HepG2 (cell line): ENCODE results near the gene HES3. TPM values are rescaled to one million over a fixed set of nuclear protein-coding genes. Genes with fewer than 3 reads are reported as not detected.

ENCODE experiments used
- ATRX ChIP-seq: sonication (generic); formaldehyde crosslinking; IDR thresholded peaks from 2 replicates; pipeline ENCODE4 v1.4.0; 2020; ENCODE audit warnings: missing genetic modification reagents, borderline replicate concordance
- CEBPG ChIP-seq: IDR thresholded peaks from 2 replicates; pipeline ENCODE4 v1.6.1; 2016
- FUBP1 ChIP-seq: sonication (generic); formaldehyde crosslinking; IDR thresholded peaks from 2 replicates; pipeline ENCODE4 v1.5.1; 2020; ENCODE audit warnings: missing genetic modification reagents, mild to moderate bottlenecking, borderline replicate concordance
- HMGA1 ChIP-seq: sonication (generic); formaldehyde crosslinking; conservative IDR thresholded peaks from 2 replicates; pipeline ENCODE4 v1.4.0; 2020; ENCODE audit warnings: missing genetic modification reagents
- HOXA5 ChIP-seq: sonication (generic); formaldehyde crosslinking; IDR thresholded peaks from 2 replicates; pipeline ENCODE4 v1.4.0; 2020; ENCODE audit warnings: missing genetic modification reagents
- MTF2 ChIP-seq: sonication (generic); formaldehyde crosslinking; IDR thresholded peaks from 2 replicates; pipeline ENCODE4 v1.5.0; 2020; ENCODE audit warnings: missing genetic modification reagents, borderline replicate concordance
- NCOR1 ChIP-seq: fragments of 200-600 bp; sonication (generic); IDR thresholded peaks from 2 replicates; pipeline ENCODE4 v1.7.0; 2017; ENCODE audit warnings: antibody characterized with exemption, low read length, borderline replicate concordance
- PHB2 ChIP-seq: fragments of 450-650 bp; IDR thresholded peaks from 2 replicates; pipeline ENCODE4 v1.6.1; 2018; ENCODE audit not compliant: partially characterized antibody
- RBM39 ChIP-seq: fragments of 200-400 bp; formaldehyde crosslinking; IDR thresholded peaks from one replicate; pipeline ENCODE4 v1.6.1; 2018; ENCODE audit warnings: antibody characterized with exemption, mild to moderate bottlenecking, low read depth, low read length; ENCODE audit not compliant: poor library complexity, severe bottlenecking
- RFX5 ChIP-seq: IDR thresholded peaks from 2 replicates; pipeline ENCODE4 v1.6.1; 2011; ENCODE audit warnings: low read depth, low read length, improper control_type of control experiment
- SAFB2 ChIP-seq: sonication (generic); formaldehyde crosslinking; IDR thresholded peaks from 2 replicates; pipeline ENCODE4 v1.5.1; 2020; ENCODE audit warnings: missing genetic modification reagents, low read depth, mild to moderate bottlenecking, borderline replicate concordance
- SMAD1 ChIP-seq: sonication (generic); formaldehyde crosslinking; IDR thresholded peaks from 2 replicates; pipeline ENCODE4 v1.4.0; 2020; ENCODE audit warnings: missing genetic modification reagents, low read depth, mild to moderate bottlenecking, borderline replicate concordance
- SPEN ChIP-seq: sonication (generic); formaldehyde crosslinking; IDR thresholded peaks from 2 replicates; pipeline ENCODE4 v1.5.1; 2020; ENCODE audit warnings: low read depth, mild to moderate bottlenecking, missing genetic modification reagents
- TOPORS ChIP-seq: sonication (generic); formaldehyde crosslinking; IDR thresholded peaks from 2 replicates; pipeline ENCODE4 v1.8.0; 2023; ENCODE audit warnings: mild to moderate bottlenecking, missing genetic modification reagents
- ZBTB8A ChIP-seq: sonication (generic); formaldehyde crosslinking; IDR thresholded peaks from 2 replicates; pipeline ENCODE4 v1.4.0; 2020; ENCODE audit warnings: mild to moderate bottlenecking, low read depth, missing genetic modification reagents, borderline replicate concordance
- ZNF3 ChIP-seq: IDR thresholded peaks from 2 replicates; pipeline ENCODE4 v1.7.0; 2017; ENCODE audit warnings: inconsistent platforms
- ZNF557 ChIP-seq: sonication (generic); formaldehyde crosslinking; IDR thresholded peaks from 2 replicates; pipeline ENCODE4 v1.4.0; 2020; ENCODE audit warnings: missing genetic modification reagents
- ZNF558 ChIP-seq: sonication (generic); formaldehyde crosslinking; IDR thresholded peaks from 2 replicates; pipeline ENCODE4 v1.9.0; 2022; ENCODE audit warnings: mild to moderate bottlenecking, missing genetic modification reagents, borderline replicate concordance
- ZNF776 ChIP-seq: sonication (generic); formaldehyde crosslinking; IDR thresholded peaks from 2 replicates; pipeline ENCODE4 v1.4.0; 2020; ENCODE audit warnings: mild to moderate bottlenecking, missing genetic modification reagents
- polyA plus RNA-seq, 8 experiments: library from polyadenylated mRNA; depleted of rRNA in 3 of 8; stranded (reverse) in 7 of 8; unstranded in 1 of 8; fragments of >200 nt; fragmentation: Illumina TruSeq in 4 of 8; extraction: Trizol in 4 of 8; gene quantifications; 2 replicates each; pipeline versions ENCODE4 v1.2.1 to v1.2.3, GENCODE V29; 2011 to 2016; ENCODE audit warnings: low read depth in 4 of 8, missing spikeins in 1 of 8, mixed read lengths in 1 of 8; ENCODE audit not compliant: insufficient read depth in 1 of 8
- total RNA-seq, 5 experiments: library from RNA; depleted of rRNA; stranded (reverse); fragments of >200 nt; fragmentation: Illumina TruSeq; extraction: Trizol; gene quantifications; 2 replicates each; pipeline ENCODE4 v1.2.3, GENCODE V29; 2016; ENCODE audit warnings: low read depth in 1 of 5
- TF ChIP-seq, protein P1 (sequence below): sonication (generic); formaldehyde crosslinking; IDR thresholded peaks from 2 replicates; pipeline ENCODE4 v1.4.0; 2020; ENCODE audit warnings: missing genetic modification reagents, borderline replicate concordance
- TF ChIP-seq, protein P2 (sequence below): IDR thresholded peaks from 2 replicates; pipeline ENCODE4 v1.6.1; 2016; ENCODE audit warnings: missing genetic modification reagents, missing compliant biosample characterization
- TF ChIP-seq, protein P3 (sequence below): IDR thresholded peaks from 2 replicates; pipeline ENCODE4 v1.6.1; 2016; ENCODE audit warnings: missing compliant biosample characterization, missing genetic modification reagents, borderline replicate concordance

HES3 gene
- total and polyA plus RNA-seq, 2 of the 13 experiments (the other 11 are each of a cell fraction or from before 2014, with no cell fraction given), result not detected

DNA sequence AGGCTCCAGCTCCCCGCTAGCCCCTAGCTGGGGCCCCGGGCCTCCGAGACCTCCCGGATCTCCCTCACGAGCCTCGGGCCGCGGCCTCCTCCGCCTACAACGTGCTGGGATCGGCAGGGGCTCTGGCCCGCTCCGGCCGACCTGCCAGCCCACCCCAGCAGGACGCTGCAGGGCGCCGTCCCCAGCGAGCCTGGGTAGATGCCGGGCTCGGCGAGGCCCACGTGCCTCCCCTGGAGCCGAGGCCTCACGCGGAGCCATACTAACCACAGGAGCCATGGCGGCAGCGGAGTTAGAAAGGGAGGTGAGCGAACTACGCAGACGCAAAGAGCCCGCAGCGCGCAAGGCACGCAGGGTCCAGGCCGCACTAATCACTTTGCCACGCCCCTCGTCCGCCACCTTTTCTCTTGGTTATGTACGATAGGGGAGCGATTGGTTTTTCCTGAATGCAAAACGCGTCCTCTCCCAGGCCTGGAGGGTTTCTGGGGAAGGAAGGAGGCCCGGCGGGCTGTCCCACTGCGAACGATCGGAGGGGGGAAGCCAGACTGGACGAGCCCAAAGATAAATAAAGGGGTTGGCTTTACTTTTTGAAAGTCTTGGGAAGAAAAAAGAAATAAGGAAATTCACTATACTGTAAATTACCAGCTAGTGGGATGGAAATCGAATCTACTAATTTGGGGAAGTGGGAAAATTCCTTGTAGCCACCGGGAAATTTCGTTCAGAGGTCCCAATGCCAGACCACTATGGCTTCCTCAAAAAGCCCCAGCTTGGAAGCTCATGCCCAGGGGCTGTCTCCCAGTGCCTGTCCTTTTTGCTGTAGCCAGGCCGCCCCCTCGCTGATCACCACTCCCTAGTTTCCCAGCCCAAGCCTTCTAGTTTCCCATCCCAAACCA lies 44.4 kb upstream of the HES3 start, which contains the start of gene RPL22 (continued):
- TF ChIP-seq, protein P1, sequence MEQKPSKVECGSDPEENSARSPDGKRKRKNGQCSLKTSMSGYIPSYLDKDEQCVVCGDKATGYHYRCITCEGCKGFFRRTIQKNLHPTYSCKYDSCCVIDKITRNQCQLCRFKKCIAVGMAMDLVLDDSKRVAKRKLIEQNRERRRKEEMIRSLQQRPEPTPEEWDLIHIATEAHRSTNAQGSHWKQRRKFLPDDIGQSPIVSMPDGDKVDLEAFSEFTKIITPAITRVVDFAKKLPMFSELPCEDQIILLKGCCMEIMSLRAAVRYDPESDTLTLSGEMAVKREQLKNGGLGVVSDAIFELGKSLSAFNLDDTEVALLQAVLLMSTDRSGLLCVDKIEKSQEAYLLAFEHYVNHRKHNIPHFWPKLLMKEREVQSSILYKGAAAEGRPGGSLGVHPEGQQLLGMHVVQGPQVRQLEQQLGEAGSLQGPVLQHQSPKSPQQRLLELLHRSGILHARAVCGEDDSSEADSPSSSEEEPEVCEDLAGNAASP (CRISPR knock-in tag), result peak; percentile 53; the same call in 1 of the 2 replicates
- TF ChIP-seq, protein P2, sequence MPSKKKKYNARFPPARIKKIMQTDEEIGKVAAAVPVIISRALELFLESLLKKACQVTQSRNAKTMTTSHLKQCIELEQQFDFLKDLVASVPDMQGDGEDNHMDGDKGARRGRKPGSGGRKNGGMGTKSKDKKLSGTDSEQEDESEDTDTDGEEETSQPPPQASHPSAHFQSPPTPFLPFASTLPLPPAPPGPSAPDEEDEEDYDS, result peak; percentile 91
- TF ChIP-seq ATRX (CRISPR knock-in tag) (no peak), RFX5 (no peak), SPEN (CRISPR knock-in tag) (peak; percentile 97), PHB2 (no peak), MTF2 (no peak), RBM39 (peak; percentile 92), NCOR1 (no peak), SAFB2 (CRISPR knock-in tag) (peak; percentile 43; the same call in 1 of the 2 replicates), HMGA1 (CRISPR knock-in tag) (no peak), TOPORS (CRISPR knock-in tag) (peak; percentile 70), FUBP1 (CRISPR knock-in tag) (no peak), ZNF558 (CRISPR knock-in tag) (peak; percentile 69; the same call in 1 of the 2 replicates), CEBPG (CRISPR knock-in tag) (no peak; the same call in none of the 2 replicates), ZNF776 (CRISPR knock-in tag) (peak; percentile 74; the same call in 1 of the 2 replicates), ZNF3 (no peak), ZBTB8A (CRISPR knock-in tag) (no peak; the same call in 1 of the 2 replicates), HOXA5 (peak; percentile 95), SMAD1 (CRISPR knock-in tag) (no peak), ZNF557 (CRISPR knock-in tag) (peak; percentile 85; the same call in 1 of the 2 replicates)
- TF ChIP-seq, protein P3, sequence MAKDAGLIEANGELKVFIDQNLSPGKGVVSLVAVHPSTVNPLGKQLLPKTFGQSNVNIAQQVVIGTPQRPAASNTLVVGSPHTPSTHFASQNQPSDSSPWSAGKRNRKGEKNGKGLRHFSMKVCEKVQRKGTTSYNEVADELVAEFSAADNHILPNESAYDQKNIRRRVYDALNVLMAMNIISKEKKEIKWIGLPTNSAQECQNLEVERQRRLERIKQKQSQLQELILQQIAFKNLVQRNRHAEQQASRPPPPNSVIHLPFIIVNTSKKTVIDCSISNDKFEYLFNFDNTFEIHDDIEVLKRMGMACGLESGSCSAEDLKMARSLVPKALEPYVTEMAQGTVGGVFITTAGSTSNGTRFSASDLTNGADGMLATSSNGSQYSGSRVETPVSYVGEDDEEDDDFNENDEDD, result peak; percentile 44; the same call in 1 of the 2 replicates
